ENCODE measurements around the gene AIFM2.

GRCh38 chr10:70088308-70088698, 44.3 kb downstream of the AIFM2 start:
- TF ChIP-seq, protein P1, sequence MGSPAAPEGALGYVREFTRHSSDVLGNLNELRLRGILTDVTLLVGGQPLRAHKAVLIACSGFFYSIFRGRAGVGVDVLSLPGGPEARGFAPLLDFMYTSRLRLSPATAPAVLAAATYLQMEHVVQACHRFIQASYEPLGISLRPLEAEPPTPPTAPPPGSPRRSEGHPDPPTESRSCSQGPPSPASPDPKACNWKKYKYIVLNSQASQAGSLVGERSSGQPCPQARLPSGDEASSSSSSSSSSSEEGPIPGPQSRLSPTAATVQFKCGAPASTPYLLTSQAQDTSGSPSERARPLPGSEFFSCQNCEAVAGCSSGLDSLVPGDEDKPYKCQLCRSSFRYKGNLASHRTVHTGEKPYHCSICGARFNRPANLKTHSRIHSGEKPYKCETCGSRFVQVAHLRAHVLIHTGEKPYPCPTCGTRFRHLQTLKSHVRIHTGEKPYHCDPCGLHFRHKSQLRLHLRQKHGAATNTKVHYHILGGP (tag by site-specific recombination; IDR thresholded peaks at IDR 0.05) = no peak
- TF ChIP-seq ZNF670 (tag by site-specific recombination; IDR thresholded peaks at IDR 0.05; ENCODE audit: low read depth) (no peak), CTCF (tag by site-specific recombination; IDR thresholded peaks at IDR 0.05) (no peak), ZNF830 (tag by site-specific recombination; IDR thresholded peaks at IDR 0.05; ENCODE audit: low read depth) (no peak), ZNF776 (tag by site-specific recombination; IDR thresholded peaks at IDR 0.05; ENCODE audit: borderline replicate concordance) (no peak), ZNF175 (tag by site-specific recombination; IDR thresholded peaks at IDR 0.05) (no peak), ELK4 (IDR thresholded peaks at IDR 0.05; ENCODE audit: borderline replicate concordance, low read depth, low read length) (no peak), SP2 (tag by site-specific recombination; IDR thresholded peaks at IDR 0.05) (no peak)
- TF ChIP-seq, protein P2, sequence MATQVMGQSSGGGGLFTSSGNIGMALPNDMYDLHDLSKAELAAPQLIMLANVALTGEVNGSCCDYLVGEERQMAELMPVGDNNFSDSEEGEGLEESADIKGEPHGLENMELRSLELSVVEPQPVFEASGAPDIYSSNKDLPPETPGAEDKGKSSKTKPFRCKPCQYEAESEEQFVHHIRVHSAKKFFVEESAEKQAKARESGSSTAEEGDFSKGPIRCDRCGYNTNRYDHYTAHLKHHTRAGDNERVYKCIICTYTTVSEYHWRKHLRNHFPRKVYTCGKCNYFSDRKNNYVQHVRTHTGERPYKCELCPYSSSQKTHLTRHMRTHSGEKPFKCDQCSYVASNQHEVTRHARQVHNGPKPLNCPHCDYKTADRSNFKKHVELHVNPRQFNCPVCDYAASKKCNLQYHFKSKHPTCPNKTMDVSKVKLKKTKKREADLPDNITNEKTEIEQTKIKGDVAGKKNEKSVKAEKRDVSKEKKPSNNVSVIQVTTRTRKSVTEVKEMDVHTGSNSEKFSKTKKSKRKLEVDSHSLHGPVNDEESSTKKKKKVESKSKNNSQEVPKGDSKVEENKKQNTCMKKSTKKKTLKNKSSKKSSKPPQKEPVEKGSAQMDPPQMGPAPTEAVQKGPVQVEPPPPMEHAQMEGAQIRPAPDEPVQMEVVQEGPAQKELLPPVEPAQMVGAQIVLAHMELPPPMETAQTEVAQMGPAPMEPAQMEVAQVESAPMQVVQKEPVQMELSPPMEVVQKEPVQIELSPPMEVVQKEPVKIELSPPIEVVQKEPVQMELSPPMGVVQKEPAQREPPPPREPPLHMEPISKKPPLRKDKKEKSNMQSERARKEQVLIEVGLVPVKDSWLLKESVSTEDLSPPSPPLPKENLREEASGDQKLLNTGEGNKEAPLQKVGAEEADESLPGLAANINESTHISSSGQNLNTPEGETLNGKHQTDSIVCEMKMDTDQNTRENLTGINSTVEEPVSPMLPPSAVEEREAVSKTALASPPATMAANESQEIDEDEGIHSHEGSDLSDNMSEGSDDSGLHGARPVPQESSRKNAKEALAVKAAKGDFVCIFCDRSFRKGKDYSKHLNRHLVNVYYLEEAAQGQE (tag by site-specific recombination; IDR thresholded peaks at IDR 0.05) = no peak
- TF ChIP-seq, protein P3, sequence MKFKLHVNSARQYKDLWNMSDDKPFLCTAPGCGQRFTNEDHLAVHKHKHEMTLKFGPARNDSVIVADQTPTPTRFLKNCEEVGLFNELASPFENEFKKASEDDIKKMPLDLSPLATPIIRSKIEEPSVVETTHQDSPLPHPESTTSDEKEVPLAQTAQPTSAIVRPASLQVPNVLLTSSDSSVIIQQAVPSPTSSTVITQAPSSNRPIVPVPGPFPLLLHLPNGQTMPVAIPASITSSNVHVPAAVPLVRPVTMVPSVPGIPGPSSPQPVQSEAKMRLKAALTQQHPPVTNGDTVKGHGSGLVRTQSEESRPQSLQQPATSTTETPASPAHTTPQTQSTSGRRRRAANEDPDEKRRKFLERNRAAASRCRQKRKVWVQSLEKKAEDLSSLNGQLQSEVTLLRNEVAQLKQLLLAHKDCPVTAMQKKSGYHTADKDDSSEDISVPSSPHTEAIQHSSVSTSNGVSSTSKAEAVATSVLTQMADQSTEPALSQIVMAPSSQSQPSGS (tag by site-specific recombination; IDR thresholded peaks at IDR 0.05; ENCODE audit: low read depth) = no peak
- TF ChIP-seq, protein P4, sequence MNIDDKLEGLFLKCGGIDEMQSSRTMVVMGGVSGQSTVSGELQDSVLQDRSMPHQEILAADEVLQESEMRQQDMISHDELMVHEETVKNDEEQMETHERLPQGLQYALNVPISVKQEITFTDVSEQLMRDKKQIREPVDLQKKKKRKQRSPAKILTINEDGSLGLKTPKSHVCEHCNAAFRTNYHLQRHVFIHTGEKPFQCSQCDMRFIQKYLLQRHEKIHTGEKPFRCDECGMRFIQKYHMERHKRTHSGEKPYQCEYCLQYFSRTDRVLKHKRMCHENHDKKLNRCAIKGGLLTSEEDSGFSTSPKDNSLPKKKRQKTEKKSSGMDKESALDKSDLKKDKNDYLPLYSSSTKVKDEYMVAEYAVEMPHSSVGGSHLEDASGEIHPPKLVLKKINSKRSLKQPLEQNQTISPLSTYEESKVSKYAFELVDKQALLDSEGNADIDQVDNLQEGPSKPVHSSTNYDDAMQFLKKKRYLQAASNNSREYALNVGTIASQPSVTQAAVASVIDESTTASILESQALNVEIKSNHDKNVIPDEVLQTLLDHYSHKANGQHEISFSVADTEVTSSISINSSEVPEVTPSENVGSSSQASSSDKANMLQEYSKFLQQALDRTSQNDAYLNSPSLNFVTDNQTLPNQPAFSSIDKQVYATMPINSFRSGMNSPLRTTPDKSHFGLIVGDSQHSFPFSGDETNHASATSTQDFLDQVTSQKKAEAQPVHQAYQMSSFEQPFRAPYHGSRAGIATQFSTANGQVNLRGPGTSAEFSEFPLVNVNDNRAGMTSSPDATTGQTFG (tag by site-specific recombination; IDR thresholded peaks at IDR 0.05; ENCODE audit: borderline replicate concordance) = no peak
